Measurements from ENCODE around the gene TSPO. TPM values are rescaled to one million over a fixed set of nuclear protein-coding genes. Genes with fewer than 3 reads are reported as not detected.
A peak's percentile ranks its signal among the peaks of the same experiment; 100 is the strongest.

Gene TSPO
- total and polyA plus RNA-seq, 2 of the 8 experiments (the other 6 are each of a cell fraction or from before 2014, with no cell fraction given): 19.9 to 51.5 TPM

- Histone ChIP-seq H3K18ac (ENCODE audit: extremely low read depth, low read length) (no peak overlapping the region), H3K4me1 (replicated peaks in 1 of 4; ENCODE audit: control insufficient read depth in 3 of 4, insufficient read depth in 4 of 4, low read length in 3 of 4) (peaks cover 0 to 14% (median 5%) of the 10 kb centered on the region in 4 experiments; a peak in 5 of 7 replicates), H2AFZ (ENCODE audit: low read length) (no peak overlapping the region), H3K23ac (ENCODE audit: insufficient read length) (no peak overlapping the region), H3K36me3 (ENCODE audit: control insufficient read depth in 2 of 4, insufficient read depth in 4 of 4, low read length in 3 of 4) (peaks cover 19 to 33% (median 29%) of the 10 kb centered on the region in 4 experiments; a peak in 7 of 8 replicates), H3K9ac (replicated peaks in 1 of 4; ENCODE audit: extremely low read depth in 1 of 4, low read depth in 3 of 4, low read length in 3 of 4) (no peak overlapping the region; a peak in 1 of 7 replicates), H4K8ac (ENCODE audit: extremely low read depth, insufficient read depth, low read length) (no peak overlapping the region), H2BK20ac (ENCODE audit: low read length) (no peak overlapping the region), H3K27me3 (replicated peaks in 1 of 4; ENCODE audit: control insufficient read depth in 3 of 4, extremely low read depth in 1 of 4, insufficient read depth in 3 of 4, low read length in 3 of 4) (no peaks in the 10 kb centered on the region), H4K91ac (replicated peaks; ENCODE audit: insufficient read length, low read length) (no peak overlapping the region), H2BK12ac (ENCODE audit: low read depth, low read length) (no peak overlapping the region), H3K4me3 (ENCODE audit: extremely low read depth in 1 of 4, insufficient read depth in 2 of 4, low read depth in 3 of 4, low read length in 4 of 4) (no peak overlapping the region), H3K4ac (replicated peaks; ENCODE audit: insufficient read length, low read depth, low read length) (no peak overlapping the region), H3K14ac (ENCODE audit: insufficient read length) (no peak overlapping the region), H3K9me3 (ENCODE audit: insufficient read depth in 2 of 2, low read depth in 1 of 2, low read length in 1 of 2) (no peaks in the 10 kb centered on the region), H3K79me2 (ENCODE audit: control insufficient read depth in 1 of 2, insufficient read depth in 2 of 2, low read length in 2 of 2) (peaks cover 0 to 32% of the 10 kb centered on the region in 2 experiments; a peak in 3 of 4 replicates), H2BK120ac (replicated peaks; ENCODE audit: low read depth, low read length) (no peak overlapping the region), H3K4me2 (ENCODE audit: insufficient read depth in 1 of 2, low read depth in 2 of 2, low read length in 2 of 2) (no peak overlapping the region), H4K20me1 (replicated peaks in 1 of 2; ENCODE audit: control insufficient read depth in 1 of 2, insufficient read depth in 2 of 2, low read length in 2 of 2) (peaks cover 4 to 20% of the 10 kb centered on the region in 2 experiments), H2AK5ac (ENCODE audit: low read depth, low read length) (0 out of 2 replicates have a peak overlapping the region, but pooled peaks have one; percentile 39), H3K23me2 (ENCODE audit: low read depth, low read length) (peaks cover 7% of the 10 kb centered on the region; the same call in 1 of the 2 replicates), H2BK5ac (ENCODE audit: low read depth, low read length) (no peak overlapping the region), H4K5ac (ENCODE audit: insufficient read length, low read depth, low read length) (no peak overlapping the region), H3K56ac (replicated peaks; ENCODE audit: insufficient read length, low read depth, low read length) (no peak overlapping the region), H2BK15ac (ENCODE audit: low read length) (no peak overlapping the region), H3K79me1 (ENCODE audit: low read depth, low read length) (peaks cover 10% of the 10 kb centered on the region; the same call in 1 of the 2 replicates), H3K27ac (ENCODE audit: low read depth, low read length) (no peak overlapping the region; the same call in 1 of the 2 replicates)
- FAIRE-seq (no peak), DNase-seq (ENCODE audit: low read depth in 1 of 2, low spot score in 2 of 2) (no peak)
- POLR2A ChIA-PET (ENCODE audit: partially characterized antibody): interaction anchor here (1.0 to 2.5 kb wide), 6 partner anchors 10 to 20 kb away, joined by 3 to 10 read pairs (median 4); no protein-coding TSS in a partner anchor
- TF ChIP-seq CREB1 (IDR thresholded peaks at IDR 0.05) (no peak), EP300 (IDR thresholded peaks at IDR 0.05; ENCODE audit: borderline replicate concordance in 1 of 2, low read depth in 2 of 2, low read length in 2 of 2) (no peak), BCL11A (IDR thresholded peaks at IDR 0.05; ENCODE audit: low read depth in 2 of 2, low read length in 2 of 2) (no peak), TEAD4 (IDR thresholded peaks at IDR 0.05; ENCODE audit: low read depth, low read length) (no peak), CBX5 (IDR thresholded peaks at IDR 0.05; ENCODE audit: low read depth, low read length) (no peak), TCF12 (IDR thresholded peaks at IDR 0.05; ENCODE audit: low read depth, low read length) (no peak)
- WGBS, 2 experiments (ENCODE audit: extremely low coverage in 1 of 2, insufficient coverage in 1 of 2, insufficient read length in 1 of 2, insufficient replicate concordance in 2 of 2, low coverage in 1 of 2, low lambda C conversion rate in 2 of 2, missing lambda C conversion rate in 1 of 2): 84% methylated on average over 12 of the region's 12 CpGs; no CpG with 5 or more reads in 1 of the 2 experiments
- CTCF ChIA-PET (ENCODE audit: partially characterized antibody): interaction anchor here (0.7 to 12.4 kb wide), 3 partner anchors 10 to 160 kb away, joined by 3 to 104 read pairs (median 3); no protein-coding TSS in a partner anchor
Measured at GRCh38 chr22:43183496-43184277, 32.3 kb downstream of the TSPO start.

Data from H1 (cell line).